Measurements from ENCODE around the gene ZDHHC1.

Gene ZDHHC1

DNA sequence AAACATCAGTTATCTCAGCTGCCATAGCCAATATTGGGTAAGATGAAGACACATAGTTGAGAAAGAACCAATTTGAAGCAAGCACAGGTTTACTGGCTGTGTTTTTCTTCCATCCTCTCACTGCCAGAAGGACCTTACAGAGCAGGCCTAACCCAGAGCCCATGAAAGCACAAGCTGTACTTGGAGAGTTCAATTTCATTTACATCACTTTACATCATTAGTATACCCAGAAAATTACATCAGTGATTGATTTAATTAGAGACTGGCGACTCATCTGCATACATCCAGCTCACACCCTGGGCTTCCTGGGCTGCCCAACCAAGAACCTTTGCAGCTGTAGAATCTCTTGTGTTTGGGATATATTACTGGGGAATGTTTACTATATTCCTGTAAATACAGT is 66.0 kb downstream of the ZDHHC1 start:
- no peak for DNase-seq

DNA sequence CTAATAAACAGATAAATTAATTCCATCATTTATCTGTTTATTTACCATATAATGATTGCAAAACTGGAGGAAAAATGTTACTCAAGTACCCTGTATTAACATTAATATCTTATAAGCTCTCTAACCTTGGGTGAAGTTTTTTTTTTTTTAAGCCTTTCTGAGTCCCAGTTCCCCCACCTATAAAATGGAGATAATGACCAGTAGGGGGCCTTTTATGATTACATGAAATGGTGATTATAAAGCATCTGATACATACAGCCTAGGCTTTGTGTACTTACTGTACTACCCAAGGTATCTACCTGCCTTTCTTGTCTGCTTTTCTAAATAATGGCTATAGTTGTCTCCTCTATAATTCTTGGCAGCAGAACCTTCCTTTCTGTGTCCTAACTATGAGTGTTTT is 67.1 kb downstream of the ZDHHC1 start:
- no peak for DNase-seq

DNA sequence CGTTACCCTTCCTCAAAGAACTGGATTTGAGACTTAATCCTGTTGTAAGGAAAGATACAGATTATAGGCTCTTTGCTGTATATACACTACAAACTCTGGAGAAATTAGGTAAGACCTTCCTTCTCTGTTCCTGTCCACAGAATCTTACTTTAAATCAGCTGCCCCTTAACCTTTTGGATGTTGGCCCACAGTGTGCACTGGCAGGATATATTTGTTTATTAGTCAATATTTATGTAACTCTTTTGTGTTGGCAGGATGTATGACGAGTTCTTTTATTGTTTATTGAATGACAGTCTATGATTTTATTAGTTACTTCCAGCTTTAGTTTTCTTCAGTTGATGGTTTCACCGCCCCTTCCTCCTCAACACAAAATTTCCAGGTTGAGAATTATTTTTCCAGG is 69.9 kb downstream of the ZDHHC1 start:
- DNase-seq, result no peak

DNA sequence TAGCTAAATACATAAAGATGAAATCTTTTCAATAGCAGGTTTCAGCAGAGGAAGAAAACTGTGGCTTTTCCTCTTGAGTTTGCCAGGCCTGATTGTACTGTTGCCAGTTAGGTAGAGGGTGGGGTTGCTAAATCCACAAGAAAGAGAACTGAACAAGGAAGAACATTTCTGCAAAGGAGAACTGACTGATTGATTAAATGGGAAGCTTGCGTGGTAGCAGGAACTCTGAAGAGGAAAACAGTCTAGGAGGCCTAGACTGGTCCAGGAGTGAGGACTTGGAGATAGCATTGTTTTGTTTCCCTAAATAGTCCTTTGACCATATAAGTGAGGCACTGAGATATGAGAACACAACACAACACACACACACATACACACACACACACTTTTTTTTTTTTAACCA is 70.9 kb downstream of the ZDHHC1 start:
- no peak for DNase-seq

Data from kidney glomerular epithelial cell (primary cell).